Omental fat pad (tissue), 4 donors: ENCODE data around the gene CACNA2D1. TPM values are rescaled to one million over a fixed set of nuclear protein-coding genes. Genes with fewer than 3 reads are reported as not detected.
A peak's percentile ranks its signal among the peaks of the same experiment; 100 is the strongest.

ENCODE experiments used
- ATAC-seq: fragments of 150-250 bp; one replicate; pipeline ENCODE4 v1.9.1; 2016; ENCODE audit warnings: mild to moderate bottlenecking, moderate library complexity; ENCODE audit not compliant: low FRiP score
- DNase-seq: peaks from one replicate; pipeline ENCODE4 v3.0.0-alpha.2; 2019; ENCODE audit warnings: low spot score
- CTCF ChIP-seq, 3 donors: fragments of 450-650 bp; IDR thresholded peaks; one replicate each; pipeline ENCODE4 v1.5.1; 2016 to 2017; ENCODE audit warnings: antibody characterized with exemption in 3 of 3, mild to moderate bottlenecking in 3 of 3, moderate library complexity in 2 of 3
- total RNA-seq, 4 donors: library from RNA; depleted of rRNA; stranded (reverse); fragments of >200 nt; gene quantifications; one replicate each; pipeline ENCODE4 v1.1.0, GENCODE V29; 2016

CACNA2D1 gene
- total RNA-seq, 4 donors from 2014 or later: 20.5 to 39.8 (median 29.3) TPM

GRCh38 chr7:82211333-82211732 is 232.2 kb downstream of the CACNA2D1 start:
- DNase-seq (no peak), ATAC-seq (no peak)

GRCh38 chr7:82210416-82211184 is 233.0 kb downstream of the CACNA2D1 start:
- ATAC-seq (peak; percentile 82), DNase-seq (no peak)
- no peak for TF ChIP-seq CTCF (IDR thresholded peaks at IDR 0.05)

More at GRCh38 chr7:82211333-82211732, 232.2 kb downstream of the CACNA2D1 start:
- TF ChIP-seq CTCF (IDR thresholded peaks at IDR 0.05): no peak

DNA sequence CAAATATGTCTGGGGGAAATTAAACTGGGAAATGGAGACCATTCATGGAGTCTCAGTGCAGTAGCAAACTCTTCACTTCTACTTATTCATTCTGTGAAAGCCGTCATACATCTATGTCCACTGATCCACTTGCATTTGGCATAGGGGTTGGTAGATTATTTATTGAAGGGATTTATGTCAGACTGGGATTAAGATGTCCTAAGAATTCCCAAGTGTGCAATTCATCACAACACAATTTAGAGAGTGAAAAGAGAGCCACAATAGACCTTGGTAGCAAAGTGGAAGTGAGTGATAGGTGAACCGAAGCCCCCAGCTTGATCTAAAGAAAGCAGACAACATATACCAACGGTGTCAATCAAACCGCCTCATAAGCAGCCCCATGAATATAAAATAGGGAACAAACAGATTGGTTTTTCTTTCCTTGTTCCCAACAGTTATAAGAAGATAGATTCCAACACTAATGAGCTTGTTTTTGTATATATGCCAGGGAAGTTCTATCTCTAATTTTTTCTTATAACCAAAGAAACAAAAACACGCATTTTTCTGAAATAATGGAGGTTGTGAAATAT is 234.3 kb downstream of the CACNA2D1 start:
- ATAC-seq (no peak), DNase-seq (no peak)
- TF ChIP-seq CTCF (IDR thresholded peaks at IDR 0.05): no peak

- no peak for TF ChIP-seq CTCF (IDR thresholded peaks at IDR 0.05)
- DNase-seq (no peak), ATAC-seq (no peak)
These were observed 238.9 kb downstream of the CACNA2D1 start for GRCh38 chr7:82204694-82205093.

- TF ChIP-seq CTCF (IDR thresholded peaks at IDR 0.05): no peak
- ATAC-seq (no peak), DNase-seq (no peak)
These were observed 240.6 kb downstream of the CACNA2D1 start for GRCh38 chr7:82202965-82203364.

GRCh38 chr7:82202107-82202506 is 241.5 kb downstream of the CACNA2D1 start:
- ATAC-seq (no peak), DNase-seq (no peak)
- TF ChIP-seq CTCF (IDR thresholded peaks at IDR 0.05): no peak

GRCh38 chr7:82200601-82201000 is 243.0 kb downstream of the CACNA2D1 start:
- TF ChIP-seq CTCF (IDR thresholded peaks at IDR 0.05): no peak
- DNase-seq (no peak), ATAC-seq (no peak)
